Measurements from ENCODE around the gene ZNF207. TPM values are rescaled to one million over a fixed set of nuclear protein-coding genes. Genes with fewer than 3 reads are reported as not detected.

The ZNF207 gene
- total and polyA plus RNA-seq, 2 of the 8 experiments (the other 6 are each of a cell fraction or from before 2014, with no cell fraction given): 268 to 286 TPM

DNA sequence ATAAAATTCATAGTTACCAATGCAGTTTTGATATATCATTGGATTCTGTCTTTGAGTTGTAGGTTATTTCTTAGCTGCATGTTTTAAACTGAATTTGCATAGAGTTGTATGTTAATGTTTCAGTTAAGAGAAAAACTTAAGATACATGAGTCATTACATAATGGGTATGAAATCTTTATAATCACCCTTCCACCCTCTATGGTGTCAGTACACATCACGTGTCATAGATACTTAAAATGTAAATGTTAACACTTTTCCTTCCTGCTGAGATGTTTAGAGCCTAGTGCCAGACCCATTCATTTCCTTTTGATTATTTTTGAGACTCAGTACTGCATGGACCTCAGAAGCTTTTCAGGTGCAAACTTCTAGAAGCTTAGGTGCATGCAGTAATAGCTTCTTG lies 20.5 kb downstream of the ZNF207 start (continued):
- TF ChIP-seq, protein P1, sequence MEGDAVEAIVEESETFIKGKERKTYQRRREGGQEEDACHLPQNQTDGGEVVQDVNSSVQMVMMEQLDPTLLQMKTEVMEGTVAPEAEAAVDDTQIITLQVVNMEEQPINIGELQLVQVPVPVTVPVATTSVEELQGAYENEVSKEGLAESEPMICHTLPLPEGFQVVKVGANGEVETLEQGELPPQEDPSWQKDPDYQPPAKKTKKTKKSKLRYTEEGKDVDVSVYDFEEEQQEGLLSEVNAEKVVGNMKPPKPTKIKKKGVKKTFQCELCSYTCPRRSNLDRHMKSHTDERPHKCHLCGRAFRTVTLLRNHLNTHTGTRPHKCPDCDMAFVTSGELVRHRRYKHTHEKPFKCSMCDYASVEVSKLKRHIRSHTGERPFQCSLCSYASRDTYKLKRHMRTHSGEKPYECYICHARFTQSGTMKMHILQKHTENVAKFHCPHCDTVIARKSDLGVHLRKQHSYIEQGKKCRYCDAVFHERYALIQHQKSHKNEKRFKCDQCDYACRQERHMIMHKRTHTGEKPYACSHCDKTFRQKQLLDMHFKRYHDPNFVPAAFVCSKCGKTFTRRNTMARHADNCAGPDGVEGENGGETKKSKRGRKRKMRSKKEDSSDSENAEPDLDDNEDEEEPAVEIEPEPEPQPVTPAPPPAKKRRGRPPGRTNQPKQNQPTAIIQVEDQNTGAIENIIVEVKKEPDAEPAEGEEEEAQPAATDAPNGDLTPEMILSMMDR (IDR thresholded peaks at IDR 0.05; ENCODE audit: control extremely low read depth in 1 of 3, insufficient read depth in 1 of 3, low read depth in 1 of 3, low read length in 3 of 3): no peak
- TF ChIP-seq SUZ12 (IDR thresholded peaks at IDR 0.05; ENCODE audit: low read length): no peak
